Measurements from ENCODE around the gene CFAP46. TPM values are rescaled to one million over a fixed set of nuclear protein-coding genes. Genes with fewer than 3 reads are reported as not detected.

Gene CFAP46
- total RNA-seq, 3 donors from 2014 or later (not counting 1 experiment from before 2014, with no cell fraction given): 0.35 TPM; not detected in 2

DNA sequence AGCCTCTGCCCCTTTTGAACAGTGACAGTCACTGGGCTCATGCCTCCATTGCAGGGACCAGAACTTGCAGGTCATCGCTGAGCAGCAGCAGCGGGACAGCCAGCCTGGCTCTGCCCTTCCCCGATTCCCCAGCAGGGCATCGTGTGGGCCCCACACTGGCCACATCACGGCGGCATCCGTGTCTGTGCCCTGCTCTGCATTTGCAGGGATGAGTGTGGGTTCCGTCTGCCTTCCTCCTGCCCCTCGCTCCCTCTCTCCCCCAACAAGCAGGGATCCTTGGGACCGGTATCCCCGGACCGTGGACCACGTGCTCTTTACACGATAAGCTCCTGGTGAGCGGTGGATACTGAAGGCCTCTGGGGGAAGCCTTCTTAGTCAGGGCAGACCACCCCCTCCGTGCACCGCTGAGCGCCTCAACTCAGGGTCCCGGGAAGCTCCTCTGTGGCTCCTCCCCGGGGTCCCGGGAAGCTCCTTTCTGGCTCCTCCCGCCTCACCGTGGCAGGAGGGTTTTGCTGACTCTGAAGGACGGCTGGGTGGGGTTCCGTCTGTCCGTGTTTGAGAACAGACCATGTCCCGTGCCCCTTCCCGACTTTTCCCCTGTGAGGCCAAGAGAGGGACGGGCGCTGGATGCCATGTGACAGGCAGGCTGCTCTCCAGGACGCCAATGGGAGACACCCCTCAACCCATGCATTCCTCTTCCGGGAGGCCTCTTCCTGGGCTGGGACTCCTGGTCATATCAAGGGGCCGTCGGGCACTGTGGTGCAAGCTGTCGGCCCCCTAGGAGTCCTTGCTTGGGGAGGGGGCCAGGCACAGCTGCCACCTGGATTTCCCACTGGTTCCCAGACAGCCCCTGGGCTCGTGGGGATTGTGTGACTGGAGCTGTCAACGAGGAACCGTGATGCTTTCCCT lies 132.9 kb downstream of the CFAP46 start:
- no peaks in the 10 kb centered on the region for H3K36me3 ChIP-seq (ENCODE audit: control insufficient read depth, insufficient read depth, low read length)
- H3K27ac ChIP-seq (ENCODE audit: low read length): no peak overlapping the region
- no peaks in the 10 kb centered on the region for H3K9me3 ChIP-seq (ENCODE audit: control insufficient read depth, insufficient read depth, low read length)
- no peak for DNase-seq
- H3K4me1 Mint-ChIP-seq: no peaks in the 10 kb centered on the region
- H3K4me3 Mint-ChIP-seq: no peak overlapping the region
- H3K27ac Mint-ChIP-seq: no peak overlapping the region
- TF ChIP-seq, protein P1, sequence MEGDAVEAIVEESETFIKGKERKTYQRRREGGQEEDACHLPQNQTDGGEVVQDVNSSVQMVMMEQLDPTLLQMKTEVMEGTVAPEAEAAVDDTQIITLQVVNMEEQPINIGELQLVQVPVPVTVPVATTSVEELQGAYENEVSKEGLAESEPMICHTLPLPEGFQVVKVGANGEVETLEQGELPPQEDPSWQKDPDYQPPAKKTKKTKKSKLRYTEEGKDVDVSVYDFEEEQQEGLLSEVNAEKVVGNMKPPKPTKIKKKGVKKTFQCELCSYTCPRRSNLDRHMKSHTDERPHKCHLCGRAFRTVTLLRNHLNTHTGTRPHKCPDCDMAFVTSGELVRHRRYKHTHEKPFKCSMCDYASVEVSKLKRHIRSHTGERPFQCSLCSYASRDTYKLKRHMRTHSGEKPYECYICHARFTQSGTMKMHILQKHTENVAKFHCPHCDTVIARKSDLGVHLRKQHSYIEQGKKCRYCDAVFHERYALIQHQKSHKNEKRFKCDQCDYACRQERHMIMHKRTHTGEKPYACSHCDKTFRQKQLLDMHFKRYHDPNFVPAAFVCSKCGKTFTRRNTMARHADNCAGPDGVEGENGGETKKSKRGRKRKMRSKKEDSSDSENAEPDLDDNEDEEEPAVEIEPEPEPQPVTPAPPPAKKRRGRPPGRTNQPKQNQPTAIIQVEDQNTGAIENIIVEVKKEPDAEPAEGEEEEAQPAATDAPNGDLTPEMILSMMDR (IDR thresholded peaks at IDR 0.05): no peak
- H3K9me3 Mint-ChIP-seq: no peaks in the 10 kb centered on the region
- ATAC-seq: no peak
- H3K27me3 Mint-ChIP-seq (ENCODE audit: low read depth in 2 of 2): no peaks in the 10 kb centered on the region
- H3K36me3 Mint-ChIP-seq: no peaks in the 10 kb centered on the region
- no peak overlapping the region for H3K4me3 ChIP-seq (ENCODE audit: low read length)
- H3K27me3 ChIP-seq (ENCODE audit: control insufficient read depth, insufficient read depth, low read length): no peaks in the 10 kb centered on the region
- no peaks in the 10 kb centered on the region for H3K4me1 ChIP-seq (ENCODE audit: control insufficient read depth, insufficient read depth, low read length)
- 85% methylated on average over 38 of the region's 38 CpGs for WGBS (ENCODE audit: insufficient coverage)
- intact Hi-C loops (cut with micrococcal nuclease): no loop called here

DNA sequence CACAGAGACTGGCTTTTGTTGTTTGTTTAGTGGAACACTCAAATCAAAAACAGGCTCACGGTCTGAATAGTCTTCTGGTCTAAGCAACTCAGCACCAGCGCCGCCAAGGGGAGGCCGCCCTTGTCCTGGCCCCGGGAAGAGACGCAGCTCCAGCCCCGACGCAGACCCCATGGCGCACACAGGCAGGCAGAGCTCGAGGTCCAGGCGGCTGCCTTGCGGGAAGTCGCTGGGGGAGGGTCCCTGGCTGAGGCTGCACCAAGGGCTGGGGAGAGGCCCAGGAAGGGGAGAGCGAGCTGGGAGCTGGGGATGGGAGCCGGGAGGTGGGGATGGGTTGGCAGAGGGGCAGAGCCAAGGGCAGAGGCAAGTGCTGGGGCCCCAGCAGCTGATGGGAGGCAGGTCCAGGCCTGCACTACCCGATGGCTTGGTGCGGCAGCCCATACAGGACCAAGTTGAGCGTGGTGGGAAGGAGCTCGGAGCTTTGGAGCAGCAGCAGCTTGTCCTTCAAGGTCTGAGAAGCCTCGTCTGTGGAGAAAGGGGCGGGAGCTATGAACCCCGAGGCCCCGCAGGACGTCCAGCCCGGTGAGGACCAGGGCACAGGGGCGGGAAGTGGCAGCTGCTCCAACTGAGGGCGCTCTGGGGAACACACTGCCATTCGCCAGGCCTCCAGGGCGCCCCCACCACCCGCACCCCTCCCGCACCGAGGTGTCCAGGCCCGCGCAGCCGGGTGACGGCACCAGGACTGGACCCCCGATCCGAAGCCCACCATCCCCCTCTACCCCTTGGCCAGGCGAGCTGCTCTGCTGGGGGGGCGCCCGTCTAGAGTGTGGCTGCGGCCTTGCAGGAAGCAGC lies 133.8 kb downstream of the CFAP46 start:
- no peaks in the 10 kb centered on the region for H3K27me3 Mint-ChIP-seq (ENCODE audit: low read depth in 2 of 2)

DNA sequence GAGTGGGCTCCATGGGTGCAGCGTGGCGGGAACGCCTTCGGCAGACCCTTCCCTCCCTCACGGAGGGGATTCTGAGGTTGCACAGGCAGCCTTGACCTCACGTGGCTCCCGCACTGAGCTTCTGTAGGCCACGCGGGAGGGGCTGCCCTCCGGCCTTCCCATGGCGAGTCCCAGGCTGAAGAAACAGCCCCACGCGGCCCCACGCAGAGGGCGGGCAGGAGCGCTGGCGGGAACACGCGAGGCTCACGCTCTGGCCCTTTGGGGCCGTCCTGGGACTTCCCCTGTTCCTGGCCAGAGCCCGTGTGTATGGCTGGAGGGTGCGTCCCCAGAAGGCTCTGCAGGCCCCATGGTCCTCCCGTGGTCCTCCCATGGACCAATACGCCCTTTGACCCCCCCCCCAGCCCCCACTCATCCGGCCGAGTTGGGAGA lies 134.7 kb downstream of the CFAP46 start:
- TF ChIP-seq, protein P1 (IDR thresholded peaks at IDR 0.05): no peak
- no peaks in the 10 kb centered on the region for H3K9me3 ChIP-seq (ENCODE audit: control insufficient read depth, insufficient read depth, low read length)
- H3K27ac ChIP-seq (ENCODE audit: low read length): no peak overlapping the region
- no peak overlapping the region for H3K4me3 ChIP-seq (ENCODE audit: low read length)
- ATAC-seq (no peak), DNase-seq (no peak)
- no peaks in the 10 kb centered on the region for H3K4me1 ChIP-seq (ENCODE audit: control insufficient read depth, insufficient read depth, low read length)
- Mint-ChIP-seq H3K4me1 (no peaks in the 10 kb centered on the region), H3K9me3 (no peaks in the 10 kb centered on the region), H3K36me3 (no peaks in the 10 kb centered on the region), H3K4me3 (no peak overlapping the region), H3K27me3 (ENCODE audit: low read depth in 2 of 2) (no peaks in the 10 kb centered on the region), H3K27ac (no peak overlapping the region)
- WGBS (ENCODE audit: insufficient coverage): 90% methylated on average over 27 of the region's 27 CpGs
- H3K36me3 ChIP-seq (ENCODE audit: control insufficient read depth, insufficient read depth, low read length): no peaks in the 10 kb centered on the region
- intact Hi-C loops (cut with micrococcal nuclease): no loop called here
- no peaks in the 10 kb centered on the region for H3K27me3 ChIP-seq (ENCODE audit: control insufficient read depth, insufficient read depth, low read length)

More for the DNA sequence above, 133.8 kb downstream of the CFAP46 start:
- Mint-ChIP-seq H3K4me1 (no peaks in the 10 kb centered on the region), H3K4me3 (no peak overlapping the region), H3K27ac (no peak overlapping the region), H3K9me3 (no peaks in the 10 kb centered on the region), H3K36me3 (no peaks in the 10 kb centered on the region)
- Histone ChIP-seq H3K9me3 (ENCODE audit: control insufficient read depth, insufficient read depth, low read length) (no peaks in the 10 kb centered on the region), H3K4me1 (ENCODE audit: control insufficient read depth, insufficient read depth, low read length) (no peaks in the 10 kb centered on the region), H3K27me3 (ENCODE audit: control insufficient read depth, insufficient read depth, low read length) (no peaks in the 10 kb centered on the region), H3K27ac (ENCODE audit: low read length) (no peak overlapping the region), H3K4me3 (ENCODE audit: low read length) (no peak overlapping the region), H3K36me3 (ENCODE audit: control insufficient read depth, insufficient read depth, low read length) (no peaks in the 10 kb centered on the region)
- TF ChIP-seq, protein P1 (IDR thresholded peaks at IDR 0.05): no peak
- intact Hi-C loops (cut with micrococcal nuclease): no loop called here
- DNase-seq: no peak
- ATAC-seq: no peak
- WGBS (ENCODE audit: insufficient coverage): 76% methylated on average over 42 of the region's 42 CpGs

Data from natural killer cell (primary cell).